Measurements from ENCODE around the gene ARL4C.

The ARL4C gene

GRCh38 chr2:234448506-234449184 lies 48.2 kb downstream of the ARL4C start:
- H3K4me1 ChIP-seq, result no peaks in the 10 kb centered on the region
- no peak overlapping the region for H3K4me3 ChIP-seq (ENCODE audit: low read depth, low read length)
- TF ChIP-seq CTCF (IDR thresholded peaks at IDR 0.05; ENCODE audit: low read depth, low read length), result no peak
- H3K27me3 ChIP-seq, result no peaks in the 10 kb centered on the region
- no peaks in the 10 kb centered on the region for H3K36me3 ChIP-seq
- no peak for DNase-seq
- H3K9me3 ChIP-seq, result no peaks in the 10 kb centered on the region

- TF ChIP-seq CTCF (IDR thresholded peaks at IDR 0.05; ENCODE audit: low read depth, low read length), result no peak
- Histone ChIP-seq H3K4me1 (no peaks in the 10 kb centered on the region), H3K36me3 (no peaks in the 10 kb centered on the region), H3K4me3 (ENCODE audit: low read depth, low read length) (no peak overlapping the region), H3K9me3 (no peaks in the 10 kb centered on the region), H3K27me3 (no peaks in the 10 kb centered on the region)
- DNase-seq, result no peak
Observed at GRCh38 chr2:234447963-234448362, 48.9 kb downstream of the ARL4C start.

GRCh38 chr2:234447189-234447588 lies 49.7 kb downstream of the ARL4C start:
- no peaks in the 10 kb centered on the region for H3K27me3 ChIP-seq
- TF ChIP-seq CTCF (IDR thresholded peaks at IDR 0.05; ENCODE audit: low read depth, low read length), result no peak
- DNase-seq, result no peak
- no peak overlapping the region for H3K4me3 ChIP-seq (ENCODE audit: low read depth, low read length)
- H3K4me1 ChIP-seq, result no peaks in the 10 kb centered on the region
- no peaks in the 10 kb centered on the region for H3K36me3 ChIP-seq
- no peaks in the 10 kb centered on the region for H3K9me3 ChIP-seq

- Histone ChIP-seq H3K36me3 (no peaks in the 10 kb centered on the region), H3K4me3 (ENCODE audit: low read depth, low read length) (no peak overlapping the region), H3K27me3 (no peaks in the 10 kb centered on the region), H3K4me1 (no peaks in the 10 kb centered on the region), H3K9me3 (no peaks in the 10 kb centered on the region)
- no peak for TF ChIP-seq CTCF (IDR thresholded peaks at IDR 0.05; ENCODE audit: low read depth, low read length)
- no peak for DNase-seq
Observed at GRCh38 chr2:234446404-234447076, 50.3 kb downstream of the ARL4C start.

GRCh38 chr2:234444893-234445292 lies 52.0 kb downstream of the ARL4C start:
- no peaks in the 10 kb centered on the region for H3K9me3 ChIP-seq
- H3K4me3 ChIP-seq (ENCODE audit: low read depth, low read length), result no peak overlapping the region
- no peak for TF ChIP-seq CTCF (IDR thresholded peaks at IDR 0.05; ENCODE audit: low read depth, low read length)
- H3K4me1 ChIP-seq, result no peaks in the 10 kb centered on the region
- no peaks in the 10 kb centered on the region for H3K36me3 ChIP-seq
- H3K27me3 ChIP-seq, result no peaks in the 10 kb centered on the region
- DNase-seq, result no peak

DNA sequence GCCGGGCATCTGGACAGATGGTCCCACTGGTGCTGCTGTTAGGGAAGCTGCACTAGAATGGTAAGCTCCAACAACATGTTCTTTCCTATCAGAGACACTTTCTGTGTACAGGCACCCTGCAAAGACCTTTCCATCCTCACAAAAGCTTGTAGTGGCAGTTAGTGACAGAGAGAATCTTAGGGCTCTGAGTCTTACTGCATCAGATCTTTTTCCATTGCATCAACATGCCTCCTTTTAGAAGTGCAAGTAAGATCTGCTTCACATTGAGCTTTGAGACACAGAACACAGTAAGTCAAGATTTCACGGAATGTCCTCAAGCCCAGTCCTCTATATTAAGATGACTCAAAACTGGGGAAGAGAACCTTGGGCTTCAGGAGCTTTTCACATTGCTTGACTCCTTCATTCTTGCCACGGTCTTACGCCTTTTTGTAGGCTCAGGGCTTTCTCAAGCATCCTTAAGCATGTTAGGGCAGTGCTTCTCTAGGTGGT lies 52.6 kb downstream of the ARL4C start:
- Histone ChIP-seq H3K36me3 (no peaks in the 10 kb centered on the region), H3K4me1 (no peaks in the 10 kb centered on the region), H3K9me3 (no peaks in the 10 kb centered on the region), H3K4me3 (ENCODE audit: low read depth, low read length) (no peak overlapping the region), H3K27me3 (no peaks in the 10 kb centered on the region)
- TF ChIP-seq CTCF (IDR thresholded peaks at IDR 0.05; ENCODE audit: low read depth, low read length), result no peak
- no peak for DNase-seq
